OCI-LY3 (cell line): ENCODE data around the gene CCDC144A.
"Not testable (repeated sequence)": the region's sequence is repeated elsewhere in the genome, so short reads cannot be mapped to it uniquely, and the experiment has no call there.

Experiments
- CTCF ChIP-seq: fragments of 200-600, 300-600 bp; sonication (generic); IDR thresholded peaks from 2 replicates; pipeline ENCODE4 v1.5.1; 2014; ENCODE audit warnings: antibody characterized with exemption, low read length, low read depth
- EZH2phosphoT487 ChIP-seq: fragments of 200-600 bp; shearing (Covaris generic); IDR thresholded peaks from 2 replicates; pipeline ENCODE4 v1.6.1; 2018; ENCODE audit warnings: antibody characterized with exemption, mixed run types, low read depth

GRCh38 chr17:16666907-16667636 is 23.0 kb upstream of the CCDC144A start:
- TF ChIP-seq CTCF, EZH2phosphoT487: not testable (repeated sequence)
